H1 (cell line): ENCODE data around the gene LARP4B. TPM values are rescaled to one million over a fixed set of nuclear protein-coding genes. Genes with fewer than 3 reads are reported as not detected.

ENCODE experiments used
- CTCF ChIA-PET: fragments of 300-600 bp; sonication (Branson Sonifier 250); formaldehyde crosslinking; loops from one replicate; lab custom pipeline; 2021; ENCODE audit not compliant: partially characterized antibody; lab: Charles Lee
- POLR2A ChIA-PET: fragments of 300-600 bp; sonication (Branson Sonifier 250); formaldehyde crosslinking; loops from one replicate; lab custom pipeline; 2021; ENCODE audit warnings: inconsistent platforms; ENCODE audit not compliant: partially characterized antibody; lab: Charles Lee
- DNase-seq, 2 experiments: peaks; one replicate each; pipeline versions ENCODE4 v3.0.0 to v3.0.0-alpha.2; 2010 to 2022; ENCODE audit warnings: low spot score in 2 of 2, low read depth in 1 of 2, mixed read lengths in 1 of 2
- FAIRE-seq: peaks from 2 replicates; lab custom pipeline; 2011; peaks lifted over from hg19 to GRCh38; lab: Jason Lieb, UNC
- H2AFZ ChIP-seq: 2 replicates; pipeline ENCODE4 v1.8.1; 2012; ENCODE audit warnings: low read length, inconsistent platforms
- H2AK5ac ChIP-seq: 2 replicates; pipeline ENCODE4 v1.6.1; 2013; ENCODE audit warnings: low read depth, low read length
- H2BK120ac ChIP-seq: replicated peaks from 2 replicates; pipeline ENCODE3; 2013; ENCODE audit warnings: low read depth, low read length, inconsistent platforms
- H2BK12ac ChIP-seq: 2 replicates; pipeline ENCODE4 v1.6.1; 2013; ENCODE audit warnings: low read depth, low read length
- H2BK15ac ChIP-seq: 2 replicates; pipeline ENCODE4 v1.6.1; 2013; ENCODE audit warnings: low read length
- H2BK20ac ChIP-seq: 2 replicates; pipeline ENCODE4 v1.6.1; 2013; ENCODE audit warnings: low read length
- H2BK5ac ChIP-seq: 2 replicates; pipeline ENCODE4 v1.6.1; 2013; ENCODE audit warnings: low read depth, low read length
- H3K14ac ChIP-seq: 2 replicates; pipeline ENCODE4 v1.6.1; 2013; ENCODE audit warnings: inconsistent platforms; ENCODE audit not compliant: insufficient read length
- H3K18ac ChIP-seq: 2 replicates; pipeline ENCODE4 v1.6.1; 2013; ENCODE audit warnings: low read length; ENCODE audit errors: extremely low read depth
- H3K23ac ChIP-seq: 2 replicates; pipeline ENCODE4 v1.6.1; 2013; ENCODE audit warnings: inconsistent platforms; ENCODE audit not compliant: insufficient read length
- H3K23me2 ChIP-seq: 2 replicates; pipeline ENCODE4 v1.6.1; 2013; ENCODE audit warnings: low read depth, low read length
- H3K27ac ChIP-seq: 2 replicates; pipeline ENCODE4 v1.6.1; 2011; ENCODE audit warnings: low read depth, low read length, inconsistent platforms
- H3K27me3 ChIP-seq, 4 experiments: replicated peaks in 1 of 4; 1 replicate in 1 of 4; 2 replicates in 3 of 4; pipeline versions ENCODE4 v1.6.1 to v1.8.1; 2011 to 2013; ENCODE audit warnings: low read length in 3 of 4, mild to moderate bottlenecking in 3 of 4, inconsistent platforms in 2 of 4, mixed read lengths in 2 of 4, moderate library complexity in 1 of 4; ENCODE audit not compliant: control insufficient read depth in 3 of 4, insufficient read depth in 3 of 4; ENCODE audit errors: extremely low read depth in 1 of 4
- H3K36me3 ChIP-seq, 4 experiments: 2 replicates each; pipeline versions ENCODE4 v1.6.1 to v1.8.1; 2011 to 2013; ENCODE audit warnings: mild to moderate bottlenecking in 4 of 4, low read length in 3 of 4, moderate library complexity in 2 of 4, control low read depth in 1 of 4, inconsistent platforms in 1 of 4; ENCODE audit not compliant: insufficient read depth in 4 of 4, control insufficient read depth in 2 of 4
- H3K4ac ChIP-seq: replicated peaks from 2 replicates; pipeline ENCODE3; 2013; ENCODE audit warnings: low read length, low read depth, mixed read lengths, inconsistent platforms; ENCODE audit not compliant: insufficient read length
- H3K4me1 ChIP-seq, 4 experiments: replicated peaks in 1 of 4; 1 replicate in 1 of 4; 2 replicates in 3 of 4; pipeline versions ENCODE4 v1.6.1 to v1.8.1; 2011 to 2013; ENCODE audit warnings: low read length in 3 of 4, inconsistent platforms in 2 of 4, mixed read lengths in 1 of 4; ENCODE audit not compliant: insufficient read depth in 4 of 4, control insufficient read depth in 3 of 4
- H3K4me2 ChIP-seq, 2 experiments: 2 replicates each; pipeline versions ENCODE4 v1.6.1 to v1.8.1; 2011 to 2013; ENCODE audit warnings: low read depth in 2 of 2, low read length in 2 of 2, control low read depth in 1 of 2, inconsistent platforms in 1 of 2, mild to moderate bottlenecking in 1 of 2; ENCODE audit not compliant: insufficient read depth in 1 of 2
- H3K4me3 ChIP-seq, 4 experiments: fragments of 200-600, 300-600 bp in 1 of 4; sonication (generic), shearing (Covaris generic), sonication (Bioruptor Twin) in 1 of 4; 2 replicates each; pipeline versions ENCODE4 v1.5.1 to v1.8.1; 2011 to 2016; ENCODE audit warnings: low read length in 4 of 4, low read depth in 3 of 4, control low read depth in 2 of 4, inconsistent platforms in 2 of 4, mild to moderate bottlenecking in 2 of 4, mixed read lengths in 1 of 4, moderate library complexity in 1 of 4; ENCODE audit not compliant: insufficient read depth in 2 of 4; ENCODE audit errors: extremely low read depth in 1 of 4
- H3K56ac ChIP-seq: replicated peaks from 2 replicates; pipeline ENCODE3; 2013; ENCODE audit warnings: low read depth, mild to moderate bottlenecking, mixed read lengths, low read length, inconsistent platforms; ENCODE audit not compliant: insufficient read length
- H3K79me1 ChIP-seq: 2 replicates; pipeline ENCODE4 v1.6.1; 2013; ENCODE audit warnings: low read depth, low read length, control low read depth
- H3K79me2 ChIP-seq, 2 experiments: 2 replicates each; pipeline versions ENCODE4 v1.6.1 to v1.8.1; 2012 to 2013; ENCODE audit warnings: low read length in 2 of 2, mild to moderate bottlenecking in 2 of 2, inconsistent platforms in 1 of 2; ENCODE audit not compliant: insufficient read depth in 2 of 2, control insufficient read depth in 1 of 2
- H3K9ac ChIP-seq, 4 experiments: replicated peaks in 1 of 4; 1 replicate in 1 of 4; 2 replicates in 3 of 4; pipeline versions ENCODE4 v1.6.1 to v1.8.1; 2011 to 2013; ENCODE audit warnings: low read depth in 3 of 4, low read length in 3 of 4, control low read depth in 2 of 4, mild to moderate bottlenecking in 2 of 4, moderate library complexity in 2 of 4, inconsistent platforms in 1 of 4; ENCODE audit errors: extremely low read depth in 1 of 4
- H3K9me3 ChIP-seq, 2 experiments: 2 replicates each; pipeline versions ENCODE4 v1.6.1 to v1.8.1; 2012 to 2013; ENCODE audit warnings: mild to moderate bottlenecking in 2 of 2, moderate library complexity in 2 of 2, control low read depth in 1 of 2, inconsistent platforms in 1 of 2, low read depth in 1 of 2, low read length in 1 of 2, mixed read lengths in 1 of 2; ENCODE audit not compliant: insufficient read depth in 2 of 2
- H4K20me1 ChIP-seq, 2 experiments: replicated peaks in 1 of 2; 2 replicates each; pipeline versions ENCODE3 to v1.8.1; 2011 to 2013; ENCODE audit warnings: inconsistent platforms in 2 of 2, low read length in 2 of 2, mild to moderate bottlenecking in 1 of 2; ENCODE audit not compliant: insufficient read depth in 2 of 2, control insufficient read depth in 1 of 2
- H4K5ac ChIP-seq: 2 replicates; pipeline ENCODE4 v1.6.1; 2013; ENCODE audit warnings: low read length, low read depth, mixed read lengths, inconsistent platforms; ENCODE audit not compliant: insufficient read length
- H4K8ac ChIP-seq: 2 replicates; pipeline ENCODE4 v1.8.0; 2013; ENCODE audit warnings: mild to moderate bottlenecking, moderate library complexity, low read length, inconsistent platforms; ENCODE audit not compliant: insufficient read depth; ENCODE audit errors: extremely low read depth
- H4K91ac ChIP-seq: replicated peaks from 2 replicates; pipeline ENCODE3; 2013; ENCODE audit warnings: low read length, mixed read lengths, inconsistent platforms; ENCODE audit not compliant: insufficient read length
- BCL11A ChIP-seq, 2 experiments: IDR thresholded peaks; one replicate each; pipeline ENCODE4 v1.6.1; 2011; ENCODE audit warnings: low read depth in 2 of 2, low read length in 2 of 2, mild to moderate bottlenecking in 2 of 2
- BRCA1 ChIP-seq: IDR thresholded peaks from 2 replicates; pipeline ENCODE4 v1.6.1; 2012; ENCODE audit warnings: low read depth, low read length, improper control_type of control experiment
- EP300 ChIP-seq, 2 experiments: IDR thresholded peaks; 1 replicate in 1 of 2; 2 replicates in 1 of 2; pipeline ENCODE4 v1.6.1; 2011 to 2012; ENCODE audit warnings: low read depth in 2 of 2, low read length in 2 of 2, mild to moderate bottlenecking in 2 of 2, borderline replicate concordance in 1 of 2, inconsistent platforms in 1 of 2, moderate library complexity in 1 of 2
- KDM4A ChIP-seq: IDR thresholded peaks from one replicate; pipeline ENCODE4 v1.7.1; 2012; ENCODE audit warnings: low read depth, mild to moderate bottlenecking, moderate library complexity, low read length, inconsistent platforms; ENCODE audit not compliant: severe bottlenecking
- NRF1 ChIP-seq: IDR thresholded peaks from 2 replicates; pipeline ENCODE4 v1.6.1; 2011; ENCODE audit warnings: mild to moderate bottlenecking, low read depth, low read length, improper control_type of control experiment
- POLR2A ChIP-seq, 2 experiments: IDR thresholded peaks; 1 replicate in 1 of 2; 2 replicates in 1 of 2; pipeline ENCODE4 v1.6.1; 2011; ENCODE audit warnings: low read depth in 2 of 2, low read length in 2 of 2, mild to moderate bottlenecking in 2 of 2; ENCODE audit errors: control extremely low read depth in 1 of 2
- TAF7 ChIP-seq: optimal IDR thresholded peaks from 2 replicates; pipeline ENCODE3; 2011; ENCODE audit warnings: low read depth, mild to moderate bottlenecking, inconsistent platforms, low read length, moderate library complexity, borderline replicate concordance
- YY1 ChIP-seq: IDR thresholded peaks from 2 replicates; pipeline ENCODE4 v1.6.1; 2011; ENCODE audit warnings: low read depth, mild to moderate bottlenecking, low read length
- ZNF274 ChIP-seq: IDR thresholded peaks from 2 replicates; pipeline ENCODE4 v1.7.0; 2012; ENCODE audit warnings: low read length, borderline replicate concordance; ENCODE audit errors: extremely low read depth
- WGBS, 2 experiments: shearing (Covaris generic) in 1 of 2; methylation state at CpG; one replicate each; pipeline versions ENCODE4 v1.1.6 to v1.1.7; 2013 to 2015; ENCODE audit warnings: low lambda C conversion rate in 2 of 2, mixed read lengths in 2 of 2, inconsistent platforms in 1 of 2, low coverage in 1 of 2, missing lambda C conversion rate in 1 of 2; ENCODE audit not compliant: insufficient replicate concordance in 2 of 2, insufficient coverage in 1 of 2, insufficient read length in 1 of 2; ENCODE audit errors: extremely low coverage in 1 of 2, missing lambda C conversion rate in 1 of 2; 5-methylcytosine and 5-hydroxymethylcytosine counted together
- polyA plus RNA-seq, 7 experiments: library from polyadenylated mRNA; depleted of rRNA in 3 of 7; stranded (reverse) in 5 of 7; unstranded in 2 of 7; fragments of >200 nt in 5 of 7; fragments of 200-250 nt in 2 of 7; gene quantifications; 1 replicate in 5 of 7; 2 replicates in 1 of 7; 4 replicates in 1 of 7; pipeline versions ENCODE4 v1.2.1 to v1.2.3, GENCODE V29; 2011 to 2013; ENCODE audit warnings: missing spikeins in 2 of 7, mixed read lengths in 2 of 7
- total RNA-seq: library from RNA; stranded (reverse); fragmentation: NEBNext Ultra II Directional; extraction: Animal tissue kit (Norgen Biotek cat#: 25700); gene quantifications from 2 replicates; pipeline ENCODE4 v1.2.1, GENCODE V29; 2021
- TF ChIP-seq, protein P1 (sequence below): IDR thresholded peaks from 2 replicates; pipeline ENCODE4 v1.6.1; 2012; ENCODE audit warnings: inconsistent platforms

The LARP4B gene
- total and polyA plus RNA-seq, 2 of the 8 experiments (the other 6 are each of a cell fraction or from before 2014, with no cell fraction given): 20.1 to 78.6 TPM

DNA sequence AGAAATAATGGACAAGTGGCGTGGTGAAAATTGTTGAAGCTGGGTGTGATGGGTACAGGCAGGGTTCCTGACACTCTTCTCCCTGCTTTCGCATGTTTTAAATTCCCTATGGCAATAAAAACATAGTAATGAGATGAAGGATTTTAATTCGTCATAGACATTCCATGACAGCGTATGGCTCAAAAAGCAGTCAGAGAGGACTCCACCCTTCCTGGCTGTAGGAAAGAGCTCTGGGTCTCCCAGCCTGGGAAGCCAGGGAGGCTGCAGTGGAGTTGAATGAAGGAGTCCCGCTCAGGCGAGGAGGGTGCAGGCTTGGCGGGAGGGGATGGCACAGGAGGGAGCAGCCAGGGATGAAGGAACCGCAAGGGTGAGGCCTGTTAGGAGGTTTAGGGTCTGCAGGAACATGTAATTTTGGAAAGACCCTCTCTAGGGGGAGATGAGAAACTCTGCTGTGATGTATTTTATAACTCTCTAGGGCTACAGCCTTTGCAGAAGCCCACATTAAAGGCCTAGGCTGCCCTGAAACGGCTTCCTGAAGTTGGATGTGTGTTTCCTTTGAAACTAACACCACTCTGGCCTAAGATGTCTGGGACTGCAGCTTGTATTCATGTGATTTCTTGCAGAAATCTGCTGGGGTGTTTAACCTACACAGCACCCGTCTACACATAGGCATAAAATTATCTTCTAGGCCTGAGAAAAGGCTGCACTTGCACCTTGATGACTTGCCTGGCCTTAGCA, 7.6 kb upstream of the LARP4B start:
- peaks cover 0 to 1% of the 10 kb centered on the region in 2 experiments for H4K20me1 ChIP-seq
- H3K4me3 ChIP-seq: no peak overlapping the region
- H2AFZ ChIP-seq: no peak overlapping the region
- H2BK120ac ChIP-seq: no peak overlapping the region
- H3K4me1 ChIP-seq: peaks cover 0 to 4% (median 0%) of the 10 kb centered on the region in 4 experiments; a peak in 1 of 7 replicates
- H3K79me1 ChIP-seq: no peaks in the 10 kb centered on the region
- H3K18ac ChIP-seq: no peak overlapping the region
- CTCF ChIA-PET: no interaction called here
- FAIRE-seq (no peak), DNase-seq (no peak)
- H2BK20ac ChIP-seq: no peak overlapping the region
- 86% methylated on average over 10 of the region's 10 CpGs; no CpG with 5 or more reads in 1 of the 2 experiments for WGBS, 2 experiments
- H3K23ac ChIP-seq: no peak overlapping the region
- H3K9ac ChIP-seq: no peak overlapping the region
- no peak overlapping the region for H3K14ac ChIP-seq
- no peak overlapping the region for H2AK5ac ChIP-seq
- H2BK5ac ChIP-seq: no peak overlapping the region
- H4K8ac ChIP-seq: no peak overlapping the region
- no peaks in the 10 kb centered on the region for H3K79me2 ChIP-seq
- H3K4ac ChIP-seq: no peak overlapping the region
- H2BK12ac ChIP-seq: no peak overlapping the region
- no peaks in the 10 kb centered on the region for H3K23me2 ChIP-seq
- no peaks in the 10 kb centered on the region for H3K36me3 ChIP-seq
- no peak overlapping the region for H3K56ac ChIP-seq
- H3K4me2 ChIP-seq: no peak overlapping the region
- H4K5ac ChIP-seq: no peak overlapping the region
- H4K91ac ChIP-seq: no peak overlapping the region
- POLR2A ChIA-PET: no interaction called here
- no peaks in the 10 kb centered on the region for H3K9me3 ChIP-seq
- no peaks in the 10 kb centered on the region; a peak in 1 of 7 replicates for H3K27me3 ChIP-seq
- TF ChIP-seq BCL11A (IDR thresholded peaks at IDR 0.05; ENCODE audit: low read depth in 2 of 2, low read length in 2 of 2) (no peak), EP300 (IDR thresholded peaks at IDR 0.05; ENCODE audit: borderline replicate concordance in 1 of 2, low read depth in 2 of 2, low read length in 2 of 2) (no peak), POLR2A (IDR thresholded peaks at IDR 0.05; ENCODE audit: control extremely low read depth in 1 of 2, low read depth in 2 of 2, low read length in 2 of 2) (no peak), KDM4A (no peak), NRF1 (no peak), ZNF274 (no peak), BRCA1 (no peak), YY1 (no peak), TAF7 (no peak)
- TF ChIP-seq, protein P1, sequence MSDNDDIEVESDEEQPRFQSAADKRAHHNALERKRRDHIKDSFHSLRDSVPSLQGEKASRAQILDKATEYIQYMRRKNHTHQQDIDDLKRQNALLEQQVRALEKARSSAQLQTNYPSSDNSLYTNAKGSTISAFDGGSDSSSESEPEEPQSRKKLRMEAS: no peak
- no peak overlapping the region for H2BK15ac ChIP-seq
- no peak overlapping the region for H3K27ac ChIP-seq
